PC-3 (cell line): ENCODE results near the gene GBP7. TPM values are rescaled to one million over a fixed set of nuclear protein-coding genes. Genes with fewer than 3 reads are reported as not detected.

Source experiments
- ATAC-seq: fragments of 200-7000 bp; cut with Tn5 transposase; 2 replicates; pipeline ENCODE4 v1.9.1; 2020; ENCODE audit warnings: mild to moderate bottlenecking, moderate library complexity
- BruUV-seq: library from RNA; stranded (reverse); fragments of 400-500 nt; replicated peaks from 2 replicates; lab custom pipeline; 2021; lab: Mats Ljungman, UMichigan
- CTCF ChIA-PET: fragments of 300-600 bp; sonication (Branson Sonifier 250); formaldehyde crosslinking; loops from one replicate; lab custom pipeline; 2022; ENCODE audit warnings: antibody characterized with exemption; lab: Charles Lee
- POLR2A ChIA-PET: fragments of 300-600 bp; sonication (Branson Sonifier 250); formaldehyde crosslinking; loops from one replicate; lab custom pipeline; 2022; ENCODE audit warnings: antibody characterized with exemption; ENCODE audit not compliant: unreplicated experiment; lab: Charles Lee
- DNase-seq: peaks from one replicate; pipeline ENCODE4 v3.0.0-alpha.2; 2015
- H2AFZ ChIP-seq: fragments of 300-600 bp; sonication (generic); 2 replicates; pipeline ENCODE4 v1.6.0; 2016; ENCODE audit warnings: antibody characterized with exemption, low read length
- H3F3A ChIP-seq: fragments of 300-600 bp; sonication (generic); one replicate; pipeline ENCODE4 v1.6.0; 2017; ENCODE audit warnings: antibody characterized with exemption, low read length, control low read depth, mild to moderate bottlenecking; ENCODE audit not compliant: unreplicated experiment
- H3K27ac ChIP-seq: fragments of 300-600 bp; sonication (generic); 2 replicates; pipeline ENCODE4 v1.5.1; 2016; ENCODE audit warnings: mild to moderate bottlenecking, low read length
- H3K27me3 ChIP-seq: fragments of 300-600 bp; sonication (generic); 2 replicates; pipeline ENCODE4 v1.6.1; 2016; ENCODE audit warnings: low read length, mixed read lengths
- H3K36me3 ChIP-seq: fragments of 300-600 bp; sonication (generic); 2 replicates; pipeline ENCODE4 v1.6.1; 2016; ENCODE audit warnings: low read depth, mixed run types, low read length, mixed read lengths
- H3K4me1 ChIP-seq: fragments of 300-600 bp; sonication (generic); 2 replicates; pipeline ENCODE4 v1.5.1; 2016; ENCODE audit warnings: low read length; ENCODE audit not compliant: insufficient read depth
- H3K4me2 ChIP-seq: fragments of 300-600 bp; sonication (generic); 2 replicates; pipeline ENCODE4 v1.6.0; 2016; ENCODE audit warnings: low read length
- H3K4me3 ChIP-seq: fragments of 300-600 bp; sonication (generic); 2 replicates; pipeline ENCODE4 v1.5.1; 2016; ENCODE audit warnings: mild to moderate bottlenecking, low read length, mixed read lengths
- H3K79me2 ChIP-seq: fragments of 300-600 bp; sonication (generic); 2 replicates; pipeline ENCODE4 v1.6.1; 2017; ENCODE audit warnings: low read length, mixed read lengths
- H3K9ac ChIP-seq: fragments of 300-600 bp; sonication (generic); 2 replicates; pipeline ENCODE4 v1.6.0; 2016; ENCODE audit warnings: mild to moderate bottlenecking, low read length
- H3K9me2 ChIP-seq: fragments of 300-600 bp; sonication (generic); replicated peaks from 2 replicates; pipeline ENCODE4 v1.6.1; 2016; ENCODE audit warnings: mixed run types, low read length, mixed read lengths
- H3K9me3 ChIP-seq: fragments of 300-600 bp; sonication (generic); 2 replicates; pipeline ENCODE4 v1.6.1; 2016; ENCODE audit warnings: low read length, mixed read lengths
- H4K20me1 ChIP-seq: fragments of 300-600 bp; sonication (generic); 2 replicates; pipeline ENCODE4 v1.6.1; 2016; ENCODE audit warnings: low read length, mixed read lengths
- EZH2 ChIP-seq: fragments of 300-600 bp; sonication (generic); IDR thresholded peaks from one replicate; pipeline ENCODE4 v1.6.1; 2017; ENCODE audit warnings: antibody characterized with exemption, mild to moderate bottlenecking, low read length; ENCODE audit not compliant: unreplicated experiment
- EZH2phosphoT487 ChIP-seq: fragments of 300-600 bp; sonication (generic); IDR thresholded peaks from 2 replicates; pipeline ENCODE4 v1.6.1; 2018; ENCODE audit warnings: mild to moderate bottlenecking, antibody characterized with exemption, low read length, borderline replicate concordance
- intact Hi-C: fragments of 100-400 bp; cut with micrococcal nuclease; formaldehyde crosslinking; loops from 2 replicates; pipeline ENCODE4 v1.9.0; 2023
- total RNA-seq: library from RNA; depleted of rRNA; stranded (reverse); fragments of >200 nt; gene quantifications from 2 replicates; pipeline ENCODE4 v1.2.3, GENCODE V29; 2014
- TF ChIP-seq, protein P1 (sequence below): fragments of 300-600 bp; sonication (generic); conservative IDR thresholded peaks from 2 replicates; pipeline ENCODE4 v1.5.1; 2017; ENCODE audit warnings: antibody characterized with exemption, low read depth, mild to moderate bottlenecking, low read length

The GBP7 gene
- total RNA-seq, 1 experiment from 2014 or later, result 0.07 TPM

- no peaks in the 10 kb centered on the region for H3K9me2 ChIP-seq
- DNase-seq, result peak; percentile 33
- H3K9me3 ChIP-seq, result no peaks in the 10 kb centered on the region
- H3K27me3 ChIP-seq, result no peaks in the 10 kb centered on the region
- no peak for TF ChIP-seq EZH2phosphoT487
- TF ChIP-seq, protein P1, sequence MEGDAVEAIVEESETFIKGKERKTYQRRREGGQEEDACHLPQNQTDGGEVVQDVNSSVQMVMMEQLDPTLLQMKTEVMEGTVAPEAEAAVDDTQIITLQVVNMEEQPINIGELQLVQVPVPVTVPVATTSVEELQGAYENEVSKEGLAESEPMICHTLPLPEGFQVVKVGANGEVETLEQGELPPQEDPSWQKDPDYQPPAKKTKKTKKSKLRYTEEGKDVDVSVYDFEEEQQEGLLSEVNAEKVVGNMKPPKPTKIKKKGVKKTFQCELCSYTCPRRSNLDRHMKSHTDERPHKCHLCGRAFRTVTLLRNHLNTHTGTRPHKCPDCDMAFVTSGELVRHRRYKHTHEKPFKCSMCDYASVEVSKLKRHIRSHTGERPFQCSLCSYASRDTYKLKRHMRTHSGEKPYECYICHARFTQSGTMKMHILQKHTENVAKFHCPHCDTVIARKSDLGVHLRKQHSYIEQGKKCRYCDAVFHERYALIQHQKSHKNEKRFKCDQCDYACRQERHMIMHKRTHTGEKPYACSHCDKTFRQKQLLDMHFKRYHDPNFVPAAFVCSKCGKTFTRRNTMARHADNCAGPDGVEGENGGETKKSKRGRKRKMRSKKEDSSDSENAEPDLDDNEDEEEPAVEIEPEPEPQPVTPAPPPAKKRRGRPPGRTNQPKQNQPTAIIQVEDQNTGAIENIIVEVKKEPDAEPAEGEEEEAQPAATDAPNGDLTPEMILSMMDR, result peak; percentile 43; the same call in 1 of the 2 replicates
- no peak for TF ChIP-seq EZH2
- no peak overlapping the region for H3K9ac ChIP-seq
- no peaks in the 10 kb centered on the region for H3K4me1 ChIP-seq
- ATAC-seq, result peak; percentile 87
- no peak overlapping the region for H2AFZ ChIP-seq
- ChIA-PET POLR2A (no interaction called here), CTCF (no interaction called here)
- no peak overlapping the region for H3K4me3 ChIP-seq
- no peaks in the 10 kb centered on the region for H3K79me2 ChIP-seq
- no peaks in the 10 kb centered on the region for H3F3A ChIP-seq
- no peak overlapping the region for H3K4me2 ChIP-seq
- no TSS peak for BruUV-seq
- no peaks in the 10 kb centered on the region for H3K36me3 ChIP-seq
- H4K20me1 ChIP-seq, result no peaks in the 10 kb centered on the region
- intact Hi-C loops, result loop anchor here (2.0 kb wide), 1 partner anchor 150 kb away; no protein-coding TSS in a partner anchor
- no peak overlapping the region for H3K27ac ChIP-seq
Measured at GRCh38 chr1:89149229-89149628, 26.6 kb downstream of the GBP7 start.

DNA sequence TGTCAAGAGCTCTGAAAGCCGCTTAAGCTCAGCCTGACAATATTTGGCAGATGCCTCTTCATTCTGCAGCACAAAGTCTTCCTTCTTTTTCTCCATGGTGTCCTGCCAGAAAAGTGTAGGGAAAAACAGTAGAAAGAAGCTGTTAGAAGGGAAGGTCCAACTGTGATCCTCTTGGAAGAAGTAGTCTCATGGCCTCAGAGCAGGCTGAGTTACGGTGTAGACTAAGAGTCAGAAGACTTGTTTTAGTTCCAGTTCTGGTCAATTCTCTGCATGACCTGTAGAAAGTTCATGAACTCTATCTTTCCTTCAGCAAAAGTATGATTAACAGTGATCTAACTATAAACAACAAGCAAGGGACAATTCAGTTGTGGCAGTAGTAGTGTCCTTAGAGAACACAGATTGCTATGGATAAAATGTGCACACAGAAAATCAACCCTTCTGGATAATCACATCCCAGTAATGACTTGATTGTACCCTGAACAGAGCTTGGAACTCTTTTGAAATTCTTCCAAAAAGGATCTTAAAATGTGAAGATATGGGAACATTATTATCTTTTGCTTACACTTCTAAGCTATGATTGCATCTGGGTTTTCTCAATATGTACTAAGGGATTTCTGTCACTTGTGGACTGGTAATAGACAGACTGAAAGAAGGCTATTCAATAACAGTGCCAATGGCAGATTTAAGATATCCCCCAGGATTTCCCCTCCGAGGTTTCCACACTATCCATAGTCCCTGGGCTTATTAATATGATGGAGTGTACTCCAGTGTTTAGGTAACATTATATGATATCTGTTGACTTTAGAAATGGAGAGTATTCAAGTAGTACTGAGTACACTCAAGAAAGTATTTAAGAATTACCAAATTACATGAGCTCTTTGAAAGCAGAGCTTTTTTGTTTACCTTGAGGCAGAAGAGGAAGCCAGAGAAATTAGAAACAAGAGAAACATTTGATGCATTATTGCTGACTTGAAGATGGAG lies 27.8 kb downstream of the GBP7 start:
- H3K4me1 ChIP-seq, result no peaks in the 10 kb centered on the region
- H3K36me3 ChIP-seq, result no peaks in the 10 kb centered on the region
- H3K27ac ChIP-seq, result no peak overlapping the region
- no peak for ATAC-seq
- no peaks in the 10 kb centered on the region for H3K79me2 ChIP-seq
- no peak overlapping the region for H3K9ac ChIP-seq
- H2AFZ ChIP-seq, result 0 out of 2 replicates have a peak overlapping the region, but pooled peaks have one; percentile 6
- H3K27me3 ChIP-seq, result no peaks in the 10 kb centered on the region
- ChIA-PET POLR2A (interaction anchor here (0.7 kb wide), 1 partner anchor 159 kb away, joined by 4 read pairs; no protein-coding TSS in a partner anchor), CTCF (no interaction called here)
- BruUV-seq, result no TSS peak
- intact Hi-C loops, result loop anchor here (2.0 kb wide), 1 partner anchor 149 kb away; no protein-coding TSS in a partner anchor
- no peak for TF ChIP-seq EZH2
- TF ChIP-seq EZH2phosphoT487, result no peak
- TF ChIP-seq, protein P1, result no peak
- no peak overlapping the region for H3K4me2 ChIP-seq
- no peaks in the 10 kb centered on the region for H3K9me3 ChIP-seq
- no peaks in the 10 kb centered on the region for H3F3A ChIP-seq
- DNase-seq, result no peak
- no peaks in the 10 kb centered on the region for H4K20me1 ChIP-seq
- H3K4me3 ChIP-seq, result no peak overlapping the region
- H3K9me2 ChIP-seq, result no peaks in the 10 kb centered on the region

GRCh38 chr1:89146721-89147120 lies 29.1 kb downstream of the GBP7 start:
- H3K27ac ChIP-seq, result no peak overlapping the region
- H3K4me1 ChIP-seq, result no peaks in the 10 kb centered on the region
- no peaks in the 10 kb centered on the region for H3K79me2 ChIP-seq
- ChIA-PET CTCF (no interaction called here), POLR2A (no interaction called here)
- DNase-seq (no peak), ATAC-seq (no peak)
- H3K9ac ChIP-seq, result no peak overlapping the region
- H3K9me2 ChIP-seq, result no peaks in the 10 kb centered on the region
- BruUV-seq, result no TSS peak
- TF ChIP-seq, protein P1, result no peak
- no peak for TF ChIP-seq EZH2phosphoT487
- no peak for TF ChIP-seq EZH2
- H3K4me2 ChIP-seq, result no peak overlapping the region
- no peaks in the 10 kb centered on the region for H3K36me3 ChIP-seq
- H3K27me3 ChIP-seq, result no peaks in the 10 kb centered on the region
- intact Hi-C loops, result no loop called here
- no peak overlapping the region for H2AFZ ChIP-seq
- H3K9me3 ChIP-seq, result no peaks in the 10 kb centered on the region
- H3K4me3 ChIP-seq, result no peak overlapping the region
- H4K20me1 ChIP-seq, result no peaks in the 10 kb centered on the region
- no peaks in the 10 kb centered on the region for H3F3A ChIP-seq
